Kidney tubule cell (primary cell): Measurements from ENCODE around the gene KAZN.

Experiments used
- DNase-seq: peaks from one replicate; pipeline ENCODE4 v3.0.0-alpha.2; 2018; ENCODE audit warnings: low spot score

KAZN gene

GRCh38 chr1:14800014-14800413 lies 201.5 kb downstream of the KAZN start:
- DNase-seq: no peak

GRCh38 chr1:14800500-14801076 lies 202.1 kb downstream of the KAZN start:
- DNase-seq: no peak

- DNase-seq: no peak
These were observed 204.7 kb downstream of the KAZN start for GRCh38 chr1:14803002-14803789.

GRCh38 chr1:14804626-14805025 lies 206.1 kb downstream of the KAZN start:
- no peak for DNase-seq

- DNase-seq: no peak
These were observed 208.3 kb downstream of the KAZN start for GRCh38 chr1:14806772-14807171.

DNA sequence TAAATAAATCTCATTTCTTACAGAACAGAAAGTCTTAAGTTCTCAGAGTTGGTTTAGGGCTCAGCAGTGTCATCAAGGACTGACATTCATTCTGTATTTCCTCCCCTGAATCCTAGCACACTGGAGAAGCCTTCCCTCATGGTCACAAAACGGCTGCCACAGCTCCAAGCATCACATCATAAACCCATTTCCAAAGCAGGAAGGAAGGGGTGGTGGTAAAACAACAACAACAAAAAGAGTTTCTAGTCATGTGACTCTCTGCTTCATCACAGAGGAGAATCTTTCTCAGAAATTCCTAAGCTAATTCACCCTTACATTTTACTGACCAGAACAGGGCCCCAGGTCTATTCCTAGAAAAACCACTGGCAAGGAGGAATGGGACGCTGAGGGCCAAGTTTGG lies 210.3 kb downstream of the KAZN start:
- no peak for DNase-seq

DNA sequence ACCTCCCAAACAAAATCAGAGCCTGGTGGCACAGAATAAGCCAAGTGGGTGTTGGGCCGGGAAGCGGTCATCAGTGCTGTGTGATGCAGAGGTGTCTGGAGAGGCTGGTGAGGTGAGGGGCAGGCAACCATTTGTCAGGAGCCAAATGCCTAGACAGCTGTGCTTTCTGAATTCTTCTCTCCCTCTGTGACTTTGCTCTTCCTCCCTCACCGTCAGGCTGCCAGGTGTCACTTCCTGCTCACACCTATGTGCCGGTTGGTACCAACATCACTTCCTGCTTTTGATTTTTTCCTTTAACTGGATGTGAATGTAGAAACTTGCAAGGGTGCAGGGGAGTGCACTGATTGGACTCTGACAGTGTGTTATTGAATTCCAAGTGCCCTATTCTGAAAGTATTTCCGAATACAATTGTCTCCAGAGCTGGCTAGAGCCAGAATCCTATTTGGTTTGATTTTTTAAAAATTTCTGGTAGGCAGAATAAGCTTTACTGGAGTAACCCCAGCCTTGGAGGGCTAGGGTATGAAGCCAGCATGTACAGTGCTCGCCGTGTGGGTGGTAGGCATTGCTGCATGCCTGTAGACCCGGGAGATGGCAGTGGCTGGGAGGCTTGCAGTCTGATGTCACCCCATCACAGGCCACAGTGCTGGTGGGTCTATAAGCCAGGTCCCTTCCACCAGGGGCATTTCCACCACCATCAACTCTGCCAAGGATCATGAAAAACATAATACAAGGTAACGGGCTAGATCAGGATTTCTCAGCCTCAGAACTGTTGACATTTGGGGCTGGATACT lies 210.9 kb downstream of the KAZN start:
- DNase-seq: no peak

DNA sequence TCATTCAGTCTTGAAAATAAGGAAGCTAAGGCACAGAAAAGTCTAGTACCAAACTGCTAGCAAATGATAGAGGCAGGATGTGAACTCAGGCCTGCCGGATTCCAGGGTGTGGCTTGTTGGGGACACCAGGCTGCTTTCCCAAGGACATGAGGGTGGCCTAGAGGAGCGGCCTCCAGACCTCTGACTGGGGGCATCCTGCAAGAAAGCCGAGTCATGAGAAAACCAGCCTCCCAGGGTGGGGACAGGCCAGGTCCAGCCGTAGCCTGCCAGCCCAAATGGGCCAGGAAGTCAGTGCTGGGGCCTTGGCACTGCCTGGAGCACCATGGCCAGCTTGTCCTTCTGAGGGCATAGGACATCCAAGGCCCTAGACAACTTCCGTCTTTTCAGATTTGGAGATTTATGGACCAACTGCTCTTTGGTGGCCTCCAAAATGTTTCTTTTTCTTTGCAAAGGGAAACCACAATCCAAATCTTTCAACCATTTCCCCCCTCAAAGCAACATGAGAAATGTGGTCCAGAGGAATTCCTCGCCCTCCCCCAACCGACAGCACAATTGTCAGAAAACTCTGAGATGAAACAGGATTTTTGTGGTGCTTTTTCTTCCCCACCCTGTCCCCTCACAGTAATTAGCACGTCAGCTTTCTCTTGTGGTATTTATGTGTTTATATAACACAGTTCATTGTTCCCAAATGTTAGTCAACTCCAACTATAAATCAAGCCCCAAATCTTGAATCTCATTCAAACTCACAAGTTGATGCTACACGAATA lies 212.3 kb downstream of the KAZN start:
- no peak for DNase-seq

DNA sequence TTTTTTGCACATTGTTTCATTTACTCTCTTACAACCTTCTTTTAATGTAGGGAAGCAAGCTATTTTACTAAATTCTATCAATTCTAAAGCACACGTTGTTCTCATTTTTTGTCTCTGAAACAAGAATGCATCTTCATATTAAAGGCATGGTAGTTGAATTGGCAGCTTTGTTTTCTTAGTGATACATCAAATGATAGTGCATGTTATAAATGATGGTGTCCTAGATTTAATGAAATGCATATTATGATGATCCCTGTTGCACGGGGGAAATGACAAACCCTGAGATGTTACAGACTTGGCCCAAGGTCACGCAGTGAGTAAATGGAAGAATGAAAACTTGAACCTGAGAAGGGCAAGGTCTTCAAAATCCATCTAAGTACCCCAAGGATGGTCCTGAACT lies 213.1 kb downstream of the KAZN start:
- DNase-seq: no peak

DNA sequence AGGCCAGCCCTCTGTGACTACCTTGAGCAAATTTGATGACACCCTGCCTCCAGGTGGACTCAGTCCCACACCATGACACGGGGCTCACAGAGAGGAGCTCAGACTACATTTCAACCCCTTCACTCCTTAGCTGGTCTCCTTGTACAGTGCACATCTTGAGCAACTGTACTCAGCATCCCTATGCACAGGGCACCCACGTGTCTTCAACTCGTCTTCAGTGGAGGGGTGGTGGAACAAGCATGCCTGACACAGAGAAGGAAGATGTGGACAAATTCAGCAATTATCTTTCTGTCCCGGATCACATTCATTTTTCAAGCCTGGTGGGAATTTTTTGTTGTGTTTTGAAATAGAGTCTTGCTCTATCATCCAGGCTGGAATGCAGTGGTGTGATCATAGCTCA lies 213.7 kb downstream of the KAZN start:
- no peak for DNase-seq

GRCh38 chr1:14815175-14815877 lies 216.8 kb downstream of the KAZN start:
- DNase-seq: peak; percentile 80

GRCh38 chr1:14817223-14818170 lies 219.0 kb downstream of the KAZN start:
- DNase-seq: no peak

- DNase-seq: no peak
These were observed 222.0 kb downstream of the KAZN start for GRCh38 chr1:14820295-14821085.

DNA sequence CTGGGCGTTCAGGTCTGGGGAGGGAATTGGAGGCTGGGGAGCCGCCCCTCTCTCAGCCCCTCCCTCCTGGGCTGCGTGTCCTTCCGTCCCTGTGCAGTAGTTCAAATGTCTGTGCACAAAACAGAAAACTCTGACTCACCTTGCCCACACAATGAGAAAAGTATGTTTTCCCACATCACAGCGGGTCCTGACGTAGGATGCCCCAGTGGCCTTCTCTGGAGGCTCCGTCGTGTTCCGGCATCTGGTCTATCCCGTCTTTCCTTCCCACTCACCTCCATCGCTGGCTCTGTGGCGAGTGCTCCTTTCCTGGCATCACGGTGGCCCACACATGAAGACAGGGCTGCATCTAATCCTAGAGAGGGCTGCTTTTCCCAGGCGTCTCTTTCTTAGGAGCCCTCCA lies 224.0 kb downstream of the KAZN start:
- DNase-seq: no peak

- DNase-seq: no peak
These were observed 224.5 kb downstream of the KAZN start for GRCh38 chr1:14822996-14823395.

- no peak for DNase-seq
These were observed 225.9 kb downstream of the KAZN start for GRCh38 chr1:14824314-14824915.

- no peak for DNase-seq
These were observed 226.9 kb downstream of the KAZN start for GRCh38 chr1:14825396-14825795.

DNA sequence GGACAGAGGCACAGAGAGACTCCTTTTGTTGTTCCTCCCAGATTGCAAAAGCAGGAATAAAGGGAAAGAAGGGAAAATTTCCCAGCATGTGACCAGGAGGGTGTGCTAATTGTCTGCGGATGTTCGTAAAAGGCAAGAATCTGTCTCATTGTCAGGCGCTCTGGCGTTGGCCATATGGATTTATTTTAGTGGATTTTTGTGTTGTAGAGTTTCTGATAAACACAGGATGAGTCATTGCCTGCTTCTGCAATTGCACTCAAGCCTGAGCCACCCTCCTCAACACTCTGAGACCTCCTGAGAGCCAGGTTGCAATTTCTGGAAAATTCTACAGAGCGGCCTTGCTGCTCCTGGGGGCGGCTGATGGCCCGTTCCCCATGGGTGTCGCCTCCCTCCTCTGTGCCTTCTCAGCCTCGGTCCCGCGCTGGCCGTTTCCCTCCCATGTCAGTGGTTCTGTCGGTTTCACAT lies 227.7 kb downstream of the KAZN start:
- no peak for DNase-seq

- no peak for DNase-seq
These were observed 228.3 kb downstream of the KAZN start for GRCh38 chr1:14826731-14827326.
